Peyer's patch (tissue), 4 donors: ENCODE data around the gene TPPP.
"Not testable (repeated sequence)": the region's sequence is repeated elsewhere in the genome, so short reads cannot be mapped to it uniquely, and the experiment has no call there.

ENCODE experiments used
- POLR2A ChIP-seq, 2 donors: fragments of 450-650 bp; IDR thresholded peaks; one replicate each; pipeline ENCODE4 v1.5.1; 2017; ENCODE audit warnings: antibody characterized with exemption in 2 of 2, mild to moderate bottlenecking in 2 of 2, moderate library complexity in 2 of 2
- TF ChIP-seq, protein P1 (sequence below), 6 experiments: fragments of 450-650 bp in 4 of 6; fragments of 200-600 bp in 2 of 6; sonication (generic) in 1 of 6; IDR thresholded peaks; one replicate each; pipeline ENCODE4 v1.5.1; 2017 to 2019; ENCODE audit warnings: antibody characterized with exemption in 6 of 6, mild to moderate bottlenecking in 3 of 6, moderate library complexity in 1 of 6

DNA sequence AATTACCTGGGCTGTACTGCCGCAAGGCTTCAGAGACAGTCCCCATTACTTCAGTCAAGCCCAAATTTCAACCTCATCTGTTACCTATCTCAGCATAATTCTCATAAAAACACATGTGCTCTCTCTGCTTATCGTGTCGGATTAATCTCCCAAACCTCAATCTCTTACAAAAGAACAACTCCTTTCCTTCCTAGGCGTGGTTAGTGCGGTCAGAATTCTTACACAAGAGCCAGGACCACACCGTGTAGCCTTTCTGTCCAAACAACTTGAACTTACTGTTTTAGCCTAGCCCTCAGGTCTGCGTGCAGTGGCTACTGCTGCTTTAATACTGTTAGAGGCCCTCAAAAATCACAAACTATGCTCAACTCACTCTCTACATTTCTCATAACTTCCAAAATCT, 13.0 kb upstream of the TPPP start:
- TF ChIP-seq, protein P1, sequence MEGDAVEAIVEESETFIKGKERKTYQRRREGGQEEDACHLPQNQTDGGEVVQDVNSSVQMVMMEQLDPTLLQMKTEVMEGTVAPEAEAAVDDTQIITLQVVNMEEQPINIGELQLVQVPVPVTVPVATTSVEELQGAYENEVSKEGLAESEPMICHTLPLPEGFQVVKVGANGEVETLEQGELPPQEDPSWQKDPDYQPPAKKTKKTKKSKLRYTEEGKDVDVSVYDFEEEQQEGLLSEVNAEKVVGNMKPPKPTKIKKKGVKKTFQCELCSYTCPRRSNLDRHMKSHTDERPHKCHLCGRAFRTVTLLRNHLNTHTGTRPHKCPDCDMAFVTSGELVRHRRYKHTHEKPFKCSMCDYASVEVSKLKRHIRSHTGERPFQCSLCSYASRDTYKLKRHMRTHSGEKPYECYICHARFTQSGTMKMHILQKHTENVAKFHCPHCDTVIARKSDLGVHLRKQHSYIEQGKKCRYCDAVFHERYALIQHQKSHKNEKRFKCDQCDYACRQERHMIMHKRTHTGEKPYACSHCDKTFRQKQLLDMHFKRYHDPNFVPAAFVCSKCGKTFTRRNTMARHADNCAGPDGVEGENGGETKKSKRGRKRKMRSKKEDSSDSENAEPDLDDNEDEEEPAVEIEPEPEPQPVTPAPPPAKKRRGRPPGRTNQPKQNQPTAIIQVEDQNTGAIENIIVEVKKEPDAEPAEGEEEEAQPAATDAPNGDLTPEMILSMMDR (IDR thresholded peaks at IDR 0.05), result not testable (repeated sequence)
- TF ChIP-seq POLR2A (IDR thresholded peaks at IDR 0.05), result not testable (repeated sequence)
